ENCODE data around the gene DNMT3A.
"Not testable (repeated sequence)": the region's sequence is repeated elsewhere in the genome, so short reads cannot be mapped to it uniquely, and the experiment has no call there.

DNMT3A gene

DNA sequence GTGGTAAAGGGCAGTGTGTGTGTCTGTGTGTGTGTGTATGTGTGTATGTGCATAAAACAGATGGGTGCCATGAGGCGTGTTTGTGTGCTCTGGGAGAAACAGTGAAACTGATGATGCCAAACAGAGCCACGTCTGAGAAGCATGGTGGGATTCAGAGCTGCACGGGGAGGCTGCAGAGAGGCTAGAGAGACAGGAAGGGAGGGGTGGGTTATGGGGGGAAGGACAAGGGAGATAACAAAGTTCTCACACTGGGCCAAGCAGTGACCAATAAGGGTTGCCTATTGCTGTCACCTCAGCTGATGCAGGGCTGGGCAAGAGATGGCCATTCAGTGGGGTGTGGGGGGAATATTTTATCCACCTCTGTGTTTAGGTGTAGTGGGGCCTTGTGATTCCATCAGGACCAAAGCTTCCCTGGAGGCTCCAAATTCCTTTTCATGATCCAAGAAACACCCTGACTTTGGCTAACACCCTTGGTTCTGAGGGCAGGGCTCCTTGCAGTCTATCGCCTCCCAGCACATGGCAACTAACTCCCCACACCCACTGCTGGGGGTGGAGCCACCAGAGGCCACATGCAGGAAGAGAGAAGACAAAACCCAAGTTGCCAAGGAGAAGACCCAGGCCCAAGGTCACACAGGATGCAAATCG, 119.1 kb downstream of the DNMT3A start:
- FAIRE-seq: no peak
- DNase-seq (ENCODE audit: extremely low spot score, insufficient read length, low read depth): no peak

DNA sequence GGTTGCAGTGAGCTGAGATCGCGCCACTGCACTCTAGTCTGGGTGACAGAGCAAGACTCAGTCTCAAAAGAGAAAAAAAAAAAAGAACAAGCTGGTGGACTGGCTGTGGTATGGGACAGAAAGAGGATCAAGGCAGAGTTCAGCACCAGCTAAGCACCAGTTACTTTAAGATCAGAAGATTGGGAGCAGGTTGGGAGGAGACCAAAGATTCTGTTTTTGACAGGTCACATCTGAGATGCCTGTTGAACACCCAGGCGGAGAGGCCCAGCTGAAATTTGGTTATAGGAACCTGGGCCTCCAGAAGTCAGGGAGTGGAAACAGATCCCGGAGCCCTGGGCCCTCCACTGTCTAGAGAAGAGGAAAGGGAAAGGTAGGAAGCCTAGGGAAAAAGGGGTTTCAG, 120.1 kb downstream of the DNMT3A start:
- DNase-seq (ENCODE audit: extremely low spot score, insufficient read length, low read depth) (no peak), FAIRE-seq (no peak)

GRCh38 chr2:25220313-25220712, 121.4 kb downstream of the DNMT3A start:
- no peak for FAIRE-seq
- no peak for DNase-seq (ENCODE audit: extremely low spot score, insufficient read length, low read depth)

- DNase-seq (ENCODE audit: extremely low spot score, insufficient read length, low read depth) (no peak), FAIRE-seq (no peak)
Measured at GRCh38 chr2:25219621-25220020, 122.1 kb downstream of the DNMT3A start.

DNA sequence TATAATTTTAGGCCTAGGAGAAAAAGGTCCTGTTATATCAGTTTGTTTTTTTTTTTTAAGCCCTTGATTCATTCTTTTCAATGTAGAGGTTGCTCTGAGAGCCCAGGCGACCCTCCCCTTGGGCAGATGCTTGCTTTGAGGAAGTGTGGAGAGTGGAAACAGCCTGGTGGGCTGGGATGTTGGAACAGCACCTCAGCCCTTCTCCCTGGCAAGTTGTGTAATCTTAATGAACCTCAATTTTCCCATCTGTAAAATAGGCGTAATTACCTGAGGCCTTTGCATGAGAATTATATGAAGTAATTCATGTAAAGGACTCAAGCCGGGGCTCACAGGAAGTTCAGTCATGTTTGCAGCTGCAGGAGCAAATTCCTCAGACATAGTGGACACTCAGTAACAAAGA, 123.6 kb downstream of the DNMT3A start:
- FAIRE-seq (no peak), DNase-seq (ENCODE audit: extremely low spot score, insufficient read length, low read depth) (no peak)

- peak; percentile 70 for DNase-seq (ENCODE audit: extremely low spot score, insufficient read length, low read depth)
- peak; percentile 26 for FAIRE-seq
Measured at GRCh38 chr2:25215948-25216679, 125.6 kb downstream of the DNMT3A start.

DNA sequence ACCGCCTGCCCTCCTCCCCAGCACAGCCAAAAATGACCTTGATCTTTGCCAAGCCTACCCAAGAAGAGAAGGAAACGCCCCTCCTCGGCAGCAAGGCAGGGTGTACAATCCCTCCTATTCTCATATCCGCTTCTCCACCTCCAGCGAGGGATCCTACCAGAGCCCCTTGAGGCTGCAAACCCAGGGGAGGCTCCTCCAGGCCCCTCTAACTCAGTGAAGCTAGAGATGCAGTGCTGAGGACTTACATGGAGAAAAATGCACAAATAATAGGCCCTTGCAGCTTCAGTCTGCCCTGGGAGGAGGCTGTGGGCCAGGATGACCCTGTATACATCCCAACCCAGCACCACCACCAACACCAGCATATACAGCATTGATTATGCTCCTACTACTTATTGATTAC, 126.5 kb downstream of the DNMT3A start:
- FAIRE-seq: no peak
- no peak for DNase-seq (ENCODE audit: extremely low spot score, insufficient read length, low read depth)

DNA sequence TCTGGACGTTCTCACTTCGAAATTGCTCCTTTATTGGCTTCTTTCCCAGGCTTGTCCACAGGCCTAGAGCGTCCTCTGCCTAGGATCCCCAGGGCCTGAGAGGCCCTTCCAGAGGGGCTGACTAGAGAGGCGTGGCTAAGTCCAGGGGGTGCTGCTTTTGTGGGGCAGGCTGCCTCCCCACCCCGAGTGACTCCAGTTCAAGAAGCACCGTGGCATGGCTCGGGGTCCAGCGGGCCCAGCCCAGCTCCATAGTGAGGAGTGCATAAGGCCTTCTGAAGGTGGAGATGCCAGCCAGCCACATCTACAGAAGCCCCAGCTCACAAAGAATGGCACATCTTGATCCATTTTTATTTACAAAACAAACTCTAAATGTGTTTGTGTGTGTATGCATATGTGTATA, 128.5 kb downstream of the DNMT3A start:
- no peak for FAIRE-seq
- DNase-seq (ENCODE audit: extremely low spot score, insufficient read length, low read depth): no peak

- not testable (repeated sequence) for DNase-seq (ENCODE audit: extremely low spot score, insufficient read length, low read depth)
Measured at GRCh38 chr2:25210923-25211322, 130.8 kb downstream of the DNMT3A start.

DNA sequence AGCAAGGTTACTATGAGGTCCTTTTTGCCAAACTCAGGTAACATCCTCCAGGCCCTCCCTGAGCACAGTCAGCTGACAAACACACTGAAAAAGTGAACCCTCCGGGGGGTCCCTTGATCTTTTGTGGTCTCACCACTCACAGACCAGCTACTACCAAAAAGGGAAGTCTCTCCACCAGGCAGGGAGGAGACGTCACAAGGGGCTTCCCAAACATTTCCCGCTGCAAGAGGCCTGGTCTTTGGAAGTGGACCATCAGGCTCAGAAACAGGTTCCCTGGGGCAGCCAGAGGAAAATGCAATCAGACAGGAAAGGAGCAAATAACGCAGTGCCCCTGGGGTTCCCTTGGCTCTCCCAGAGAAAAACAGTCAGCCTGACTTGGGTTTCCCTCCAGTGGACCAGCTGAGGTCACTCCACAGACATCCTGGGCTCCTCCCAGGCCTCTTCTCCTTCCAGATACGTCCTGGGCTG, 134.6 kb downstream of the DNMT3A start:
- FAIRE-seq: no peak
- DNase-seq (ENCODE audit: extremely low spot score, insufficient read length, low read depth): no peak

More at GRCh38 chr2:25210923-25211322, 130.8 kb downstream of the DNMT3A start:
- not testable (repeated sequence) for FAIRE-seq

DNA sequence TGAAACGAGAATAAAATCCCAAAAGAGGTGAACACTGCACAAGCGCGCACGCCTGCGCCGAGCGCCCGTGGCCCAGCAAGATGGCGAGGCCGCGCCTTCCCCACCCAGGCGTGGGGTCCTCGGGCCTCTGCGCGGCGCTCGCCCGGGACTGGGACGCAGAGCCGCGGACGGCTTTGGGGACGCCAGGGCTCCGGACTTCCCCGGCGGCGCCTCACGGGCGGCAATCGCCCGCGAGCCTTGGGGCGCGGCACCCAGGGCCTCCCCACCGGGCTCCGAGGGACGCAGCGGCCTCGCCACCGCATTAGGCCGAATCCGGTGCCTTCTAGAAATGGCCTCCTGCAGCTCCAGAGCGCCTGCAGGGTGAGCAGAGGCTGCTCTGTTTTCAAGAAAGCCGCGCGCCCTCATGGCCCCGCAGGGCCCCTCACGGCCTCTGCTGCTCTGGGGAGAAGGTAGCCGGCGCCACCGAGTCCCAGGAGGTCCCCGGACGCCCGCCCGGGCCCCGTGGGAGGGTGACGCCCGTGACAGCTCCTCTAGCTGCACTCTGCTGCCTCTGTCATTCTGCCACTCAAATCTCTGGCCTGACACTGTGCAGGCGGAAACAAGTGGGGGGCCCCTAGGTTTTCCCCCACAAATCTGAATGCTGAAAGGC, 137.4 kb downstream of the DNMT3A start:
- FAIRE-seq: no peak
- no peak for DNase-seq (ENCODE audit: extremely low spot score, insufficient read length, low read depth)

DNA sequence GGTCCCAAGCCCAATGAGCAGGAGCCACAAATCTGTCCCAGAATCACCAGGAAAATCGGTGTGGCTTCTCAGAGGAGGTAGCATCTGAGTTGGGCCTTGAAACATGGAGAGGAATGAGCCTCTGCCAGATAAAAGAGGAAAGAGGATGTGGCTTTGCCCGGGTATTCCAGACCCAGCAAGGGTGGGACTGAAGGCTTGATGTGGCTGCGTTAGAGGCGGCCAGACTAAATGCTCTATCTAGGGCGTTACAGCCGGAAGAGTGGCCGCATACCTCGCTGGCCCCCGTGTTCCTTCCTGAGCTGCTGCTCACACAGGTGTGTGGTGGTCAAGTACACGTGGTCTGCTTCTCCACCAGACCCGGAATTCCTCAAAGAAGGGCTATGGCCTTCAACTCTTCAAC, 139.4 kb downstream of the DNMT3A start:
- DNase-seq (ENCODE audit: extremely low spot score, insufficient read length, low read depth) (no peak), FAIRE-seq (no peak)

DNA sequence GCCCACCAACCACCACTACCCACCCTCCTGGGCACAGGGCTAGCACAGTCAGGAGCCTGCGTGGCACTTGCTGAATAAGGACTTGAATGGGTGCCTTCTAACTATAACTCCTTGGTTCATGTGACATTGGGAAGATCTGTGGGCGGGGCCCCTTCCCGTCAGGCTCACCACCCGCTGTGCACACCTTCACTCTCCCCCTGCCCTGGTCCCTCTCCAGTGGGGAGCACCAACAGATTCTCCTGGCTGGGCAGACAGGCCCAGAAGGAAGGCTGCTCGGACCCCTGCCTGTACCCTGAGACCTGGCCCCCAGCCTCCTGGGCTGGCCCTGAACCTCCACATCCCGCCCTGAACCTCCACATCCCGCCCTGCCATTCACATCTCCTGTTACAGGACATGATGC, 139.9 kb downstream of the DNMT3A start:
- FAIRE-seq: no peak
- DNase-seq (ENCODE audit: extremely low spot score, insufficient read length, low read depth): no peak

GRCh38 chr2:25201265-25201664, 140.5 kb downstream of the DNMT3A start:
- FAIRE-seq (no peak), DNase-seq (ENCODE audit: extremely low spot score, insufficient read length, low read depth) (no peak)

- DNase-seq (ENCODE audit: extremely low spot score, insufficient read length, low read depth) (no peak), FAIRE-seq (no peak)
Measured at GRCh38 chr2:25198576-25198975, 143.1 kb downstream of the DNMT3A start.

DNA sequence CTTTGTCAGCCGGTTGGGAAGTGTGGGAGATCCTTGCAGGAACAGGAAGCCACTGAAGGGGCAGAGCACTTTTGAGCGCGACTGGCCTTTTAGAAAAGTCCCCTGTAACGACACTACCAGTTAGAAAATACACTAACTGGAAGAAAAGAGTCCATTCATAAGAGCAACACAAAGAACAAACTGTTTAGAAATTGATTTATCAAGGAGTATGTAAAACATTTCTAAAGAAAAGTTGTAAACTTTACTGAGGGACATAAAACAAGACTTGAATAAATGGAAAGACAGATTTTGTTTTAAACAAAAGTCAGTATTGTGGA, 143.6 kb downstream of the DNMT3A start:
- DNase-seq (ENCODE audit: extremely low spot score, insufficient read length, low read depth) (no peak), FAIRE-seq (no peak)

DNA sequence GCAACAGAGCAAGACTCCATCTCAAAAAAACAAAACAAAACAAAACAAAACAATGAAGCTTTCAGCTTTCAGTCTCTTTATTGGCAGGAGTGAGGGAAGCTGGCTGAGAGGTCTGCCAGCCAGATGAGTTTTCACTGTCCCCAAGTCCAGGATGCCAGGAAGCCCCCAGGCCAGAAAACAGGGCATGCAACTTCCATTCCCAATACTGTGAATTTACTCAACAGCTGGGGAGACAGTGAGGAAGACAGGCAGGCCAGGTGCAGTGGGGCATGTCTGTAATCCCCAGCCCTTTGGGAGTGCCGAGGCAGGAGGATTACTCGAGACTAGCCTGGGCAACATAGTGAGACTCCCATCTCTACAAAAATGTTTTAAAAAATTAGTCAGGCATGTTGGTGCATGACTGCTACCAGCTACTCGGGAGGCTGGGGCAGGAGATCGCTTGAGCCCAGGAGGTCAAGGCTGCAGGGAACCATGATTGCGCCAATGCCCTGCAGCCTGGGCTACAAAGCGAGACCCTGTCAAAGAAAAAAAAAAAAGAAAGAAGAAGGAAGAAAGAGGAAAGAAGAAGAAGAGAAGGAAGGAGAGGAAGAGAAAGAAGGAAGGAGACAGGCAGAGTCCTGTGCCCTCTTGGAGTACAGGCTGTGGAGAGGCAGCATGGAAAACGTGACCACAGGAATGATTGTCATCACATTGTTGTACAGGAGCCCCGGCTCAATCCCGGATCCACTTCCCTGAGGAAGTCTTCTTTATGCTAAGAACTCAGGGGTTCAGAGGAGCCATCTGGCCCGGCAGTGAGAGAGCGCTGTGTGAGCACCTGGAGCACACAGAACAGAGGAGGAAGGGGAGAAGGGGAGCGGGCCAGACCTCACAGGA, 144.2 kb downstream of the DNMT3A start:
- FAIRE-seq: no peak
- DNase-seq (ENCODE audit: extremely low spot score, insufficient read length, low read depth): no peak

DNA sequence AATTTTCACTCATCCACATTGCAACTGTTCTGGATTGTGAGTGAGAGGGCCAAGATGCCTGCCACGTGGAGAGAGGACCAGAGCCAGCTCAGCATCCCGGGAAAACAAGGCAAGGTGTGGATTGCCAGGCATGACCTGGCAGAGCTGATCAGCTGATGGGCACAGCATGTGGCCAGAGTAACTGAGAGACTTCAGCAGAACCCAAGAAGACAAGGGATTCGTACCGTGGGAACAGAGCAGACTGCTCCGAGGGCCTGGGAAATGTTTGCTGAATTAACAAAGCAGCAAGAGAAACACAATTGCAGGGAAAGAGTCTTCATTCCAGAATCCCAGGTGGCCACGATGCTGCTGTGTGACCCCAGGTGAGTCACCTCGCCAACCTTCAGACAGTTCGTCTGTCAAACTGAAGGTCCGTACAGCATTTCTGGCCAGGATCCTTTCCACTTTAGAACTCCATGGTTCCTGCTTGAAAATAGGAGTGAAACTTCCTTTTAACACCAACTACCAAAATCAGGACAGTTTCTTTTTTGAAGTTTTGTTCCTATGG, 147.1 kb downstream of the DNMT3A start:
- no peak for FAIRE-seq
- no peak for DNase-seq (ENCODE audit: extremely low spot score, insufficient read length, low read depth)

DNA sequence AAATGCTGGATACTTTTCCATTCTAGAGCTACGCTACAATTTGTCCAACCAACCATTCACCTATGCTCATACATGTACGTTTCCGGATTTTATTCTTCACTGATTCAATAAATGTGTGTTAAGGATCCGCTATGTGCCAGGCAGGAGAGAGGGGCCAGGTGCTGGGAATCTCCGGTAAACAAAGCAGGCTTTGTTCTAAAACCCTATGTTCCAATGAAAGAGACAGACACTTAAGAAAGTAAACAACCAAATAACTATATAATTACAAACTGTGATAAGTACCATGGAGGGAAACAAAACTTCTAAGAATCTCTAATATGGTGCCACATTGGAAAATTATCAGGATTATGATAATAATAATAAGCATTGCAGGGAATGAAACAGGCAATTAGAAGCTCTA, 151.2 kb downstream of the DNMT3A start:
- no peak for DNase-seq (ENCODE audit: extremely low spot score, insufficient read length, low read depth)
- FAIRE-seq: no peak

- no peak for FAIRE-seq
- DNase-seq (ENCODE audit: extremely low spot score, insufficient read length, low read depth): no peak
Measured at GRCh38 chr2:25188405-25188804, 153.3 kb downstream of the DNMT3A start.
